Smooth muscle cell (in vitro differentiated cells): Measurements from ENCODE around the gene DHRSX. TPM values are rescaled to one million over a fixed set of nuclear protein-coding genes. Genes with fewer than 3 reads are reported as not detected.

Experiments used
- DNase-seq: peaks from one replicate; lab custom pipeline; 2025; ENCODE audit not compliant: unreplicated experiment; lab: John Stamatoyannopoulos, UW
- H2AFZ ChIP-seq: fragments of 200-600 bp; sonication (generic); 2 replicates; pipeline ENCODE4 v1.6.0; 2016; ENCODE audit warnings: antibody characterized with exemption, low read depth, mild to moderate bottlenecking
- H3F3A ChIP-seq: fragments of 200-600 bp; sonication (generic); 2 replicates; pipeline ENCODE4 v1.6.0; 2017; ENCODE audit warnings: antibody characterized with exemption, low read depth
- H3K27ac ChIP-seq: fragments of 200-600 bp; sonication (generic); 2 replicates; pipeline ENCODE4 v1.5.1; 2016; ENCODE audit warnings: low read depth, mild to moderate bottlenecking
- H3K27me3 ChIP-seq: fragments of 200-600 bp; sonication (generic); 2 replicates; pipeline ENCODE4 v1.6.1; 2016; ENCODE audit warnings: low read depth, mild to moderate bottlenecking
- H3K36me3 ChIP-seq: fragments of 200-600 bp; sonication (generic); 2 replicates; pipeline ENCODE4 v1.5.1; 2016; ENCODE audit warnings: low read depth
- H3K4me1 ChIP-seq: fragments of 200-600 bp; sonication (generic); 2 replicates; pipeline ENCODE4 v1.5.1; 2016; ENCODE audit warnings: low read depth
- H3K4me2 ChIP-seq: fragments of 200-600 bp; sonication (generic); 2 replicates; pipeline ENCODE4 v1.6.0; 2016; ENCODE audit warnings: mild to moderate bottlenecking
- H3K4me3 ChIP-seq: fragments of 200-600 bp; sonication (generic); 2 replicates; pipeline ENCODE4 v1.5.1; 2016; ENCODE audit warnings: mild to moderate bottlenecking
- H3K79me2 ChIP-seq: fragments of 200-600 bp; sonication (generic); 2 replicates; pipeline ENCODE4 v1.6.0; 2016; ENCODE audit warnings: low read depth, mild to moderate bottlenecking
- H3K9ac ChIP-seq: fragments of 200-600 bp; sonication (generic); 2 replicates; pipeline ENCODE4 v1.6.0; 2016; ENCODE audit warnings: low read depth
- H3K9me3 ChIP-seq: fragments of 200-600 bp; sonication (generic); replicated peaks from 2 replicates; pipeline ENCODE4 v1.5.1; 2016; ENCODE audit warnings: low read depth
- H4K20me1 ChIP-seq: fragments of 200-600 bp; sonication (generic); 2 replicates; pipeline ENCODE4 v1.6.0; 2016; ENCODE audit warnings: low read depth
- WGBS: methylation state at CpG from one replicate; pipeline ENCODE4 v1.1.7; 2016; ENCODE audit warnings: low lambda C conversion rate; 5-methylcytosine and 5-hydroxymethylcytosine counted together
- polyA plus RNA-seq: library from polyadenylated mRNA; unstranded; fragments of >200 nt; fragmentation: Nextera tagmentation; extraction: Ambion mirVana; gene quantifications from 2 replicates; pipeline ENCODE4 v1.2.1, GENCODE V29; 2016
- total RNA-seq: library from RNA; depleted of rRNA; stranded (reverse); fragments of >200 nt; gene quantifications from 2 replicates; pipeline ENCODE4 v1.2.3, GENCODE V29; 2014
- TF ChIP-seq, protein P1 (sequence below): fragments of 200-600 bp; sonication (generic); IDR thresholded peaks from 2 replicates; pipeline ENCODE4 v1.5.1; 2017; ENCODE audit warnings: borderline replicate concordance, mild to moderate bottlenecking, antibody characterized with exemption; ENCODE audit not compliant: insufficient read depth, poor library complexity, severe bottlenecking

Gene DHRSX
- total and polyA plus RNA-seq, 2 experiments from 2014 or later = 32.5 to 49.9 TPM

DNA sequence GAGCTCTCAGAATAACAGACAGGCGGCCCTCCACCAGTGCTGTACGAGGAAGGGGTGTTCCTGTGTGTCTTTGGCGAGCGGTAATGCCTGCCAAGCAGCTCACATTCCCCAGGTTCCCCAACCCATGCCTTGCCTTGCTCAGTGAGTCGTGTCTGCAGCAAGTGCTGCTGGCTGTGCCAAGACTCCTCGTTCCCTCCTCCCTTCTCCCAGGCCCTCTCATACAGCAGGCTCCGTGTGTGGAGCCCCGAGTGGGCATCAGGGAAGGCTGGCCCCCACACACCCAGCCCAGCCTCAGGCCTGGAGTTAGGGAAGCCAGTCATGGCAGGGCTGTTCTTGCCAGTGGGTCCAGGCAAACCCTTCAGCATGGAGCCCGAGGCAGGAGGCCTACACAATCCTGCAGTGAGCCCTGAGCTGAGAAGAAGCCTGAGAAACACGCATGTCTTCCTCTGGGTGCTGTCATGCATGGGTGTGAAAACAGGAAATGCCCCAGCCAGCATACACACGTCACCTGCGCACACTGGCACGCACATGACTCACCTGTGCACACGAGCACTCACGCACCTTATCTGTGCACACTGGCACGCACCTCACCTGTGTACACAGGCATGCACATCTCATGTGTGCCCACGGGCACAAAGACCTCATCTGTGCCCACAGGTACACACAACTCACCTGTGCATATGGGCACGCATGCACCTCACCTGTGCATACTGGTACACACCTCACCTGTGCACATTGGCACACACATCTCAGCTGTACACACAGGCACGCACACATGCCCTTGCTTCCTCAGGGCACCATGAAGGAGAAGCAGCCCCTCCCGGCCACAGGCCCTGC lies 238.7 kb downstream of the DHRSX start:
- Histone ChIP-seq H2AFZ (no peak overlapping the region), H3K27ac (no peak overlapping the region), H3K9me3 (no peaks in the 10 kb centered on the region), H3K27me3 (no peaks in the 10 kb centered on the region), H3K9ac (no peak overlapping the region), H3K4me1 (no peaks in the 10 kb centered on the region), H3F3A (no peaks in the 10 kb centered on the region), H3K79me2 (no peaks in the 10 kb centered on the region), H3K4me3 (no peak overlapping the region), H4K20me1 (peaks cover 25% of the 10 kb centered on the region), H3K36me3 (no peaks in the 10 kb centered on the region), H3K4me2 (no peak overlapping the region)
- no peak for DNase-seq
- TF ChIP-seq, protein P1, sequence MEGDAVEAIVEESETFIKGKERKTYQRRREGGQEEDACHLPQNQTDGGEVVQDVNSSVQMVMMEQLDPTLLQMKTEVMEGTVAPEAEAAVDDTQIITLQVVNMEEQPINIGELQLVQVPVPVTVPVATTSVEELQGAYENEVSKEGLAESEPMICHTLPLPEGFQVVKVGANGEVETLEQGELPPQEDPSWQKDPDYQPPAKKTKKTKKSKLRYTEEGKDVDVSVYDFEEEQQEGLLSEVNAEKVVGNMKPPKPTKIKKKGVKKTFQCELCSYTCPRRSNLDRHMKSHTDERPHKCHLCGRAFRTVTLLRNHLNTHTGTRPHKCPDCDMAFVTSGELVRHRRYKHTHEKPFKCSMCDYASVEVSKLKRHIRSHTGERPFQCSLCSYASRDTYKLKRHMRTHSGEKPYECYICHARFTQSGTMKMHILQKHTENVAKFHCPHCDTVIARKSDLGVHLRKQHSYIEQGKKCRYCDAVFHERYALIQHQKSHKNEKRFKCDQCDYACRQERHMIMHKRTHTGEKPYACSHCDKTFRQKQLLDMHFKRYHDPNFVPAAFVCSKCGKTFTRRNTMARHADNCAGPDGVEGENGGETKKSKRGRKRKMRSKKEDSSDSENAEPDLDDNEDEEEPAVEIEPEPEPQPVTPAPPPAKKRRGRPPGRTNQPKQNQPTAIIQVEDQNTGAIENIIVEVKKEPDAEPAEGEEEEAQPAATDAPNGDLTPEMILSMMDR = no peak
- WGBS = 96% methylated on average over 20 of the region's 20 CpGs

- no peaks in the 10 kb centered on the region for H3F3A ChIP-seq
- H3K9me3 ChIP-seq = no peaks in the 10 kb centered on the region
- no peak for DNase-seq
- TF ChIP-seq, protein P1 = no peak
- no peaks in the 10 kb centered on the region for H3K79me2 ChIP-seq
- H3K36me3 ChIP-seq = no peaks in the 10 kb centered on the region
- H3K27ac ChIP-seq = no peak overlapping the region
- H4K20me1 ChIP-seq = no peaks in the 10 kb centered on the region
- no peak overlapping the region for H2AFZ ChIP-seq
- H3K4me1 ChIP-seq = no peaks in the 10 kb centered on the region
- H3K27me3 ChIP-seq = no peaks in the 10 kb centered on the region
- no peak overlapping the region for H3K9ac ChIP-seq
- H3K4me3 ChIP-seq = no peak overlapping the region
- WGBS = 93% methylated on average over 12 of the region's 12 CpGs
- H3K4me2 ChIP-seq = no peak overlapping the region
Measured at GRCh38 chrX:2252331-2253065, 248.3 kb downstream of the DHRSX start.

GRCh38 chrX:2251211-2251610 lies 249.6 kb downstream of the DHRSX start:
- no peak overlapping the region for H3K4me3 ChIP-seq
- WGBS = 82% methylated on average over 5 of the region's 5 CpGs
- H3K27me3 ChIP-seq = no peaks in the 10 kb centered on the region
- H2AFZ ChIP-seq = no peak overlapping the region
- no peaks in the 10 kb centered on the region for H3F3A ChIP-seq
- DNase-seq = no peak
- H3K9me3 ChIP-seq = no peaks in the 10 kb centered on the region
- no peaks in the 10 kb centered on the region for H4K20me1 ChIP-seq
- TF ChIP-seq, protein P1 = no peak
- H3K4me1 ChIP-seq = no peaks in the 10 kb centered on the region
- H3K9ac ChIP-seq = no peak overlapping the region
- no peaks in the 10 kb centered on the region for H3K36me3 ChIP-seq
- H3K79me2 ChIP-seq = no peaks in the 10 kb centered on the region
- H3K4me2 ChIP-seq = no peak overlapping the region
- no peak overlapping the region for H3K27ac ChIP-seq
